WTC11 (cell line): ENCODE data around the gene TOR4A. TPM values are rescaled to one million over a fixed set of nuclear protein-coding genes. Genes with fewer than 3 reads are reported as not detected.

Source experiments
- ATAC-seq: fragments of 200-7000 bp; cut with Tn5 transposase; 2 replicates; pipeline ENCODE4 v1.10.0; 2021; ENCODE audit warnings: mild to moderate bottlenecking, moderate library complexity
- CTCF ChIA-PET: fragments of 300-600 bp; sonication (Branson Sonifier 250); formaldehyde crosslinking; loops from one replicate; lab custom pipeline; 2021; ENCODE audit warnings: antibody characterized with exemption; lab: Charles Lee
- POLR2A ChIA-PET: fragments of 350-600 bp; sonication (Branson Sonifier 250); formaldehyde crosslinking; loops from one replicate; lab custom pipeline; 2021; ENCODE audit warnings: antibody characterized with exemption; lab: Charles Lee
- DNase-seq: peaks from one replicate; pipeline ENCODE4 v3.0.0; 2021; ENCODE audit warnings: low spot score
- H3K27ac Mint-ChIP-seq: 2 replicates; pipeline ENCODE4 v1.8.0; 2021; ENCODE audit warnings: mixed read lengths
- H3K27me3 Mint-ChIP-seq: 2 replicates; pipeline ENCODE4 v1.8.0; 2021; ENCODE audit warnings: low read depth, mild to moderate bottlenecking, moderate library complexity, mixed read lengths
- H3K36me3 Mint-ChIP-seq: 2 replicates; pipeline ENCODE4 v1.8.0; 2021; ENCODE audit warnings: mixed read lengths
- H3K4me1 Mint-ChIP-seq: 2 replicates; pipeline ENCODE4 v1.8.0; 2022; ENCODE audit warnings: mixed read lengths
- H3K4me3 Mint-ChIP-seq: 2 replicates; pipeline ENCODE4 v1.8.0; 2021; ENCODE audit warnings: mild to moderate bottlenecking, moderate library complexity, mixed read lengths
- H3K9me3 Mint-ChIP-seq: 2 replicates; pipeline ENCODE4 v1.8.0; 2021; ENCODE audit warnings: mixed read lengths
- ATF1 ChIP-seq: sonication (generic); formaldehyde crosslinking; IDR thresholded peaks from 2 replicates; pipeline ENCODE4 v1.8.1; 2023; ENCODE audit warnings: mild to moderate bottlenecking, moderate library complexity, missing genetic modification reagents
- ATF3 ChIP-seq: sonication (generic); formaldehyde crosslinking; conservative IDR thresholded peaks from 2 replicates; pipeline ENCODE4 v1.8.1; 2022; ENCODE audit warnings: mild to moderate bottlenecking, missing genetic modification reagents
- ATF6 ChIP-seq: sonication (generic); formaldehyde crosslinking; IDR thresholded peaks from 2 replicates; pipeline ENCODE4 v1.8.1; 2023; ENCODE audit warnings: mild to moderate bottlenecking, missing genetic modification reagents
- E2F4 ChIP-seq: sonication (generic); formaldehyde crosslinking; IDR thresholded peaks from 2 replicates; pipeline ENCODE4 v1.8.1; 2022; ENCODE audit warnings: low read depth, mild to moderate bottlenecking, moderate library complexity, missing genetic modification reagents, borderline replicate concordance
- E2F5 ChIP-seq: sonication (generic); formaldehyde crosslinking; IDR thresholded peaks from 2 replicates; pipeline ENCODE4 v1.8.1; 2022; ENCODE audit warnings: mild to moderate bottlenecking, moderate library complexity, missing genetic modification reagents
- FOXJ3 ChIP-seq: sonication (generic); formaldehyde crosslinking; IDR thresholded peaks from 2 replicates; pipeline ENCODE4 v1.9.0; 2021; ENCODE audit warnings: missing genetic modification reagents, mild to moderate bottlenecking, borderline replicate concordance
- FOXK1 ChIP-seq: sonication (generic); formaldehyde crosslinking; IDR thresholded peaks from 2 replicates; pipeline ENCODE4 v1.8.0; 2022; ENCODE audit warnings: mild to moderate bottlenecking, moderate library complexity, missing genetic modification reagents
- GABPB1 ChIP-seq: sonication (generic); formaldehyde crosslinking; IDR thresholded peaks from 2 replicates; pipeline ENCODE4 v1.8.1; 2023; ENCODE audit warnings: mild to moderate bottlenecking, missing genetic modification reagents
- MAX ChIP-seq: sonication (generic); formaldehyde crosslinking; IDR thresholded peaks from 2 replicates; pipeline ENCODE4 v1.8.0; 2022; ENCODE audit warnings: mild to moderate bottlenecking, missing genetic modification reagents
- MXD4 ChIP-seq: fragments of 250-450 bp; sonication (Bioruptor Pico); IDR thresholded peaks from 2 replicates; pipeline ENCODE4 v1.8.0; 2021; ENCODE audit warnings: mild to moderate bottlenecking, moderate library complexity, borderline replicate concordance
- PREB ChIP-seq: sonication (generic); formaldehyde crosslinking; IDR thresholded peaks from 2 replicates; pipeline ENCODE4 v1.8.1; 2022; ENCODE audit warnings: mild to moderate bottlenecking, missing genetic modification reagents, moderate library complexity, borderline replicate concordance
- RORB ChIP-seq: fragments of 250-450 bp; sonication (Bioruptor Pico); IDR thresholded peaks from 2 replicates; pipeline ENCODE4 v1.9.0; 2021; ENCODE audit warnings: mild to moderate bottlenecking
- SMAD3 ChIP-seq: sonication (generic); formaldehyde crosslinking; IDR thresholded peaks from 2 replicates; pipeline ENCODE4 v1.8.0; 2022; ENCODE audit warnings: missing genetic modification reagents, mild to moderate bottlenecking, borderline replicate concordance
- SP1 ChIP-seq: sonication (generic); formaldehyde crosslinking; conservative IDR thresholded peaks from 2 replicates; pipeline ENCODE4 v1.8.1; 2022; ENCODE audit warnings: missing genetic modification reagents
- TEAD1 ChIP-seq: sonication (generic); formaldehyde crosslinking; IDR thresholded peaks from 2 replicates; pipeline ENCODE4 v1.8.0; 2022; ENCODE audit warnings: mild to moderate bottlenecking, missing genetic modification reagents
- ZMAT4 ChIP-seq: fragments of 250-450 bp; sonication (Bioruptor Pico); IDR thresholded peaks from 2 replicates; pipeline ENCODE4 v1.9.0; 2021; ENCODE audit warnings: mild to moderate bottlenecking
- ZNF138 ChIP-seq: sonication (generic); formaldehyde crosslinking; conservative IDR thresholded peaks from 2 replicates; pipeline ENCODE4 v1.8.1; 2022; ENCODE audit warnings: mild to moderate bottlenecking, moderate library complexity, missing genetic modification reagents
- ZNF219 ChIP-seq: sonication (generic); formaldehyde crosslinking; IDR thresholded peaks from 2 replicates; pipeline ENCODE4 v1.8.0; 2023; ENCODE audit warnings: missing genetic modification reagents, mild to moderate bottlenecking, borderline replicate concordance
- ZNF263 ChIP-seq: sonication (generic); formaldehyde crosslinking; IDR thresholded peaks from 2 replicates; pipeline ENCODE4 v1.8.1; 2022; ENCODE audit warnings: low read depth, mild to moderate bottlenecking, moderate library complexity, missing genetic modification reagents
- ZNF532 ChIP-seq: fragments of 250-450 bp; sonication (Bioruptor Pico); IDR thresholded peaks from 2 replicates; pipeline ENCODE4 v1.9.0; 2021; ENCODE audit warnings: mild to moderate bottlenecking, borderline replicate concordance
- total RNA-seq: library from RNA; stranded (reverse); gene quantifications from 3 replicates; pipeline ENCODE4 v1.2.3, GENCODE V29; 2021

Gene TOR4A
- total RNA-seq, 1 experiment from 2014 or later: 7.3 TPM

GRCh38 chr9:137247135-137247915, 30.2 kb upstream of the TOR4A start:
- POLR2A ChIA-PET: no interaction called here
- Mint-ChIP-seq H3K36me3 (peaks cover 16% of the 10 kb centered on the region), H3K27ac (no peak overlapping the region), H3K27me3 (peaks cover 4% of the 10 kb centered on the region), H3K9me3 (no peaks in the 10 kb centered on the region), H3K4me1 (peaks cover 27% of the 10 kb centered on the region), H3K4me3 (no peak overlapping the region)
- ATAC-seq (no peak), DNase-seq (no peak)
- CTCF ChIA-PET: interaction anchor here (0.6 to 5.9 kb wide), 3 partner anchors 11 to 84 kb away, joined by 3 to 46 read pairs (median 5); no protein-coding TSS in a partner anchor
- TF ChIP-seq ZNF263 (CRISPR knock-in tag) (no peak), E2F4 (CRISPR knock-in tag) (no peak), GABPB1 (CRISPR knock-in tag) (no peak), MXD4 (CRISPR knock-in tag) (no peak), ATF6 (no peak), FOXK1 (CRISPR knock-in tag) (no peak)

- DNase-seq (no peak), ATAC-seq (no peak)
- Mint-ChIP-seq H3K36me3 (peaks cover 11% of the 10 kb centered on the region), H3K27ac (no peak overlapping the region), H3K4me1 (peaks cover 22% of the 10 kb centered on the region), H3K9me3 (no peaks in the 10 kb centered on the region), H3K4me3 (no peak overlapping the region), H3K27me3 (peaks cover 4% of the 10 kb centered on the region)
- POLR2A ChIA-PET: no interaction called here
- TF ChIP-seq MXD4 (CRISPR knock-in tag) (no peak), ZNF532 (CRISPR knock-in tag) (no peak), ZNF219 (CRISPR knock-in tag) (no peak), SP1 (CRISPR knock-in tag) (no peak), FOXJ3 (CRISPR knock-in tag) (no peak), TEAD1 (CRISPR knock-in tag) (no peak), GABPB1 (CRISPR knock-in tag) (no peak), ZMAT4 (CRISPR knock-in tag) (no peak), ATF3 (CRISPR knock-in tag) (no peak), SMAD3 (CRISPR knock-in tag) (no peak), ATF1 (CRISPR knock-in tag) (no peak), E2F5 (CRISPR knock-in tag) (no peak), MAX (no peak), PREB (CRISPR knock-in tag) (no peak), ZNF138 (CRISPR knock-in tag) (no peak), RORB (CRISPR knock-in tag) (no peak)
- CTCF ChIA-PET: interaction anchor here (0.6 to 5.9 kb wide), 3 partner anchors 11 to 219 kb away, joined by 3 to 46 read pairs (median 6); no protein-coding TSS in a partner anchor
These were observed 29.7 kb upstream of the TOR4A start for GRCh38 chr9:137247916-137248175.
